SW 1271 (cell line): ENCODE measurements around the gene MECR.
"Not testable (repeated sequence)": the region's sequence is repeated elsewhere in the genome, so short reads cannot be mapped to it uniquely, and the experiment has no call there.

Experiments used
- DNase-seq, 2 experiments: peaks; one replicate each; lab custom pipeline; 2025; lab: John Stamatoyannopoulos, UW

The MECR gene

DNA sequence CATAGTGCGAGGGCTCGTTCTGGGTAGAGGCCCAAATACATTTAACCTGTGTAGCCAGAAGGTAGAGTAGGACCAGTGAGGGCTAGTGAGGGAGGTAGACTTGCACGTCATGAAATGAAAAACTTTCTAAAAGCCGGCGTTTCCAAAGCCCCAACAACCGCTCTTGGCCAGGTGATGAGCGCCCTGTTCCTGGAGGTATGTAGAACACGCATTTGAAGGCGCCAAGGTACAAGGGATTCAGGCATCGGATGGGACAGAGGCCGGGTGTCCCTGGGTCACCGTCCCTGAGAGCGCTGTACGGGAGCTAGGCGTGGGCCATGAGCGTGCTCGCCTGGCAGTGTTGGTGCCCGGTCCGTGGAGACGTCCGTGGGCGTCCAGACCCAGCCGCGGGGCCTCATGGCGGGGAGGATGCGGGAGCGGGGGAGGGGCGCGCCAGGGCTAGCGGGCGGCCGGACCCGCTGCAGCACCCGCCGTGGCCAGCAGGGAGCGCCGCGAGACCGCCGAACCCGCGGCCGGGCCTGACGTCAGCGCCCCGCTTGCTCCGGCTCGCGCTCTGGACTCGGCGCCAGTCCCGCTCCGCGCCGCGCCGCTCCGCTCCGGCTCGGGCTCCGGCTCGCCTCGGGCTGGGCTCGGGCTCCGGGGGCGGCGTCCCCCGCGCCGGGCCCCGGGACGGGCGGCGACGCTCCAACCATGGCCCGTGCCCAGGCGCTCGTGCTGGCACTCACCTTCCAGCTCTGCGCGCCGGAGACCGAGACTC, 5.4 kb upstream of the MECR start, which contains the start of gene PTPRU:
Gene PTPRU (plus strand): TSS at position 568 of the 757 bp plus-strand sequence. CDS start 123 bp downstream, at position 691.
- peak in 1 of 2 experiments; percentile 34 for DNase-seq

GRCh38 chr1:29234881-29235280, 4.1 kb upstream of the MECR start:
- not testable (repeated sequence) for DNase-seq

GRCh38 chr1:29234471-29234870, 3.7 kb upstream of the MECR start:
- DNase-seq, result no peak

DNA sequence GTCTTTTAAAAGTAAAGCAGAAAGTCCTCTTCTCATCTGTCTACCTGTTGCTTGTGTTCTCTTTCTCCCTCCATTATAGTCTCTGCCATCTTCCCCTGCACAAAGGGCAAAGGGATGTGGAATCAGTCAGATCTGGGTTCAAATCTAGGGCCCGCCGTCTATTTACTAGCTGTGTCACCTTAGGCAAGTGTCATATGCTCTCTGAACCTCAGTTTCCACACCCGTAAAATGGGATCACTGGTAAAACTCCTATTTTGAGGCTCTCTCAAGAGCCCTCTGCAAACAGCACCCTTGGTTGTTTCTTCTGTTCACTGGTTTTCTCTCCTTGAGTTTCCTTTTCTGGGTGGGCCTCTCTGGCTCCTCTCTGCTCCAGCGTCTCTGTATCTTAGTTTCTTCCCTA, 3.0 kb upstream of the MECR start:
- DNase-seq, result no peak

DNA sequence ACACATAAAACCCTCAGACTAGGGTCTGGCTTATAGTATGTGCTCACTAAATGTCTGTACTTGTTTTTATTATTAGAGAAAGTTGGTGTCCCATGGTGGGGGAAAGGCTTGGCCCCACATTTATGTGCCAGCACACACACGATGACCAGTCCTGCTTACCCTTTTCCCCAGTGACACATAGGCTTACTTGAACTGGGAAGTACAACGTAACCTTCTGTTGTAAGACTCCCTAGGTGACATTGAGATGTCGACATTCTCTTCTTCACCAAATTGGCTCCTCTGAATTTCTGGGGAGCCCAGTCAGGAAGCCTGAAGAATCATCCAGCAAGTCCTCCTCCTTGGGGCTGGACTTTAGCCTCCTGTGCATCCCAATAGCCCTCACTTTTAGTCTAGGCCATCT, 1.7 kb upstream of the MECR start:
- DNase-seq, result no peak

DNA sequence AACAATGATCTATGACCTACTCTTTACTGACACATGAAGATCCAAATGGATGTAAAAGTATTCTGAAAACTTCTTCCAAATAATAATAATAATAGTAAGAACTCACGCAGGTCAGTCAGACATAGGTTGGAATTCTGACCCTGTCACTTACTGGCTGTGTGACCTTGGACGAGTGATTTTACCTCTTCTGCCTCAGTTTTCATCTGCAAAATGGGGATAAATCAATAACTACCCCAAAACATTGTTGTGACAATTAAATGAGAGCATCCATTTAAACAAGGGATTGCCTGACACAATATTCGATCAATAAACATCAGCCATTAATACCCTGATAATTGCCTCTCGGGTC, 556 bp downstream of the MECR start:
- DNase-seq, result no peak

DNA sequence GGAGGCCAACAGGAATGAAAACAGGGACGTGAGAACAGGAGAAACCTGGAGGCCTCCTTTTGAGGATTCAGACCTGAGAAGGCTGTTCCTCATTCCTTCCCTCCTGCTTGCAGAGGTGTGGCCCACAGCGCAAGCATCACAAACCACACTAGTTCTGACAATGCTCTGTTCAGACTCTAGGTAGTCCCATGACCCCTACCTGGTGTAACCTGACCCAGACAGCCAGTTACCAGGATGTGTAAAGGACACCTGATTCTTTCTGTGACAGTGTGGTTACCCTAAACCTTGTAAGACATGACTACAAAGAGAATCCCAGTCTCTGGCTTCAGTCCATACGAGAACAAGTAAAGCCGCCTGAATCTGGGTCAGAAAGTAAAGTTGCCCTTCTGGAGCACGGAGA, 3.2 kb downstream of the MECR start:
- DNase-seq, result no peak

- no peak for DNase-seq
Observed at GRCh38 chr1:29225361-29225760, 5.4 kb downstream of the MECR start.

GRCh38 chr1:29224356-29224837, 6.3 kb downstream of the MECR start:
- no peak for DNase-seq

DNA sequence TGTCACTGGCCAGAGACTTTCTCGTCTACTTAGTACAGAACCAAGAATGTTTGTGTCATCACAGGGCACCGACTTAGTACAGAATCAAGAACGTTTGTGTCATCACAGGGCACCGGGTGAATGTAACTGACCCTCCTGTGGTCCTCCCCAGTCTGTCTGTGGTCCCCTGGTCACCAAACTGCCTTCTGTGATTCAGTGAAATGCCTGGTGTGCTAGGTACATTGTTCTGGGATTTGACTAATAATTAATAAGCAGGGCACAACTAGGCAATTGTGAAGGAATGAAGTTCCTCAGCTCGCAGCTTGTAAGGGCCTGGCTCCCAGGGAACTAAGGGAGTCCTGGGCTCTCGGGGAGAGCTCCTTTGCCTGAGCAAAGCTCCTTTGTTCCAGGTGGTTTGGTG, 7.2 kb downstream of the MECR start:
- no peak for DNase-seq

GRCh38 chr1:29222686-29223085, 8.0 kb downstream of the MECR start:
- DNase-seq, result no peak

DNA sequence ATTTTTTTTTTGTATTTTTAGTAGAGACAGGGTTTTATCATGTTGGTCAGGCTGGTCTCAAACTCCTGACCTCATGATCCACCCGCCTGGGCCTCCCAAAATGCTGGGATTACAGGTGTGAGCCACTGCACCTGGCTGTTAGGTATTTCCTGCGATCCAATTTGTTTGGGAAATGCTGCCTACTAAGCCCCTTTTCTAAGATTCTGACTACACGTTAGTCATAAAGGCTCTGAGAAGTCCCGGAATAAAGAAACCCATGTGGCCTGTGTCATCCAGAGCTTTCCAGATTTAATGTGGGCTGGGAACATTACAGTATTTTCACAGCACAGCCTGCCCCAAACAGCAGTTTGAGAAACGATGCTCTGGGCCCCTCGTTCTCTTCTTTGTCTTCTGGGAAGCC, 8.5 kb downstream of the MECR start:
- not testable (repeated sequence) for DNase-seq

DNA sequence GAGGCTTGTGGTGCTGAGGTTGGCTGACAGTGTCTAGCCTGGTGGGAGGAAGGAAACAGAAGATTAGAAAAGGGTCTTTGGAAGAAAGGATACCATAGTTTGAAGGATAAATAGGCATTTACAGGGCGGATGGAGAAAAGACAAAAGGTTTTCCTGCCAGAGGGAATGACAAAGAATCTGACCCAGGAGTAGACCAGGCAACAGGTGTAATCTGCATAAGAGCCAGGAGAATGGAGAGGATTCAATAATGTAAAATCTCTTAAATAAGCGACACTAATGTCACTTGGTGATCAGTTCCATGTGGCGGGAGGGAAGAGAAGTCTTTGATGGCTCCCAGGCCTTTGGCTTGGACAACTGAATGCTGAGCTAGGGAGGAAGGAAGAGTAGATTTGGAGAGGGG, 9.4 kb downstream of the MECR start:
- no peak for DNase-seq

DNA sequence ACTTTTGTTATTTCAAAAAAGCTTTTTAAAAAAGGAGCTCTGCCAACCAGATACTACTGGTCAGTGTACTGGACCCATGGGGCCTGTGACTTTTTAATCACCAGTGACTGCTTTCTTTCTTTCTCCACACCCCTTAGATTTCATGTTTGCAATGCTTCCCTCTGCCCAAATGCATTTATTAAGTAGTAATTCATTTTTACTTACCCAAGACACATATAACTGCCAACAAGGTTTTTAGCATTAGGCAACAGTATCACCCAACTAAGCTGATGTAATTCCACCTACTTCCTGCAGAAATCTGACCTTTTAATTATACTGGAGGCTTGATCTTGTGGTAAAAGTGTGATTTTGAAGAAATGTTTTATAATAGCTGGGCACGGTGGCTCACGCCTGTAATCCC, 12.5 kb downstream of the MECR start:
- DNase-seq, result no peak

- DNase-seq, result no peak
Observed at GRCh38 chr1:29217633-29218032, 13.1 kb downstream of the MECR start.

DNA sequence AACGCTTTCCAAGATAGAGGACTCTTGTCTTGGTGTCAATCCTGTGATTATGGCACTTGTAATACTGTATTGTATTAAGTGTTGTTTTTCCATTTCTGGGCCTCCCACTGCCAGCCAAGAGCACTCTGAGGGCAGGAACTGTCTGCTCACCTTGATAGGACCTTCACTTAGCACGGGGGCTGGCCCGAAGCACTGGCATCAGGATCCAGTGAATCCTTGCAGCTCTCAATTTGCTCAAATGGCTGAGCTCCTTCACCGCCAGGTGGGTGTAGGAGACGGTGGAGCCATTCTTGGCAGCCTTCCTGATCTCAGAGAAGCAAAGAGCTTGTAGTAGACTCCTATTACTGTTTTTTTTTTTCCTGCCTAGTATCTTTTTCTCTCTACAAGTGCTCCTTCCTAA, 17.7 kb downstream of the MECR start:
- DNase-seq, result no peak

GRCh38 chr1:29211086-29212030, 19.4 kb downstream of the MECR start:
- no peak for DNase-seq

DNA sequence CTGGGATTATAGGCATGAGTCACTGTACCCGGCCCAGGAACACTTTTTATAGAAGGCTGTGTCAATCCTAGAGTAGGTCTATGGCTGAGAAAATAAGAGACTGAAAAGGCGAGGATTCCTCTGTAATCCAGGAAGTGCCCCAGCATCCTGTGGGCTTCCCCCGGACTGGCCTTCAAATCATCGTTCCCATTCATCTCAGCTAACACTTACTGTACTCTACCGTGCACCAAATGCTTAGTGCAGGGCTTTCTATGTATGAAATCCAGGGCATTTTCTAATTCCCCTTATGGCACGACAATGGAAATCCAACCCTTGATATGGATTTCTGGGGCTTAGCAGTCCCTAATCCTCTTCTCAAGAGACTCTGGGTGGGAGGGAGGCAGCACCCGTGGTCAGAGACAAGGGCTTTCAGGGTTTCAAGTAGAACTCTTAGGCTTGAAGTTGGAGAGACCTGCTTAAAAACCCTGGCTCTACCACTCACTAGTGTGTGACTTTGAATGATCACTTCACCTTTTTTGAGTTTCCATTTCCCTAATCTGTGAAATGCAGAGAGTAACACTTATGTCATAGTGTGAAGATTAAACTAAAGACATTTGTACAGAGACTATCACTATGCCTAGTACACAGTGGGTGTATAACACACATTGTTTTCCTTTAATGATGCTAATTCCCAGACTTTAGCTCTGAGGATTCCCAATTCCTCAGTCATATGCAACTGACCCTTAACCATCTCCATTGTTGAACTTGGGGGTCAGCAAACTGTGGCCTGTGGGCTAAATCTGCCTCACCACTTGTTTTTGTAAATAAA, 20.3 kb downstream of the MECR start:
- no peak for DNase-seq

DNA sequence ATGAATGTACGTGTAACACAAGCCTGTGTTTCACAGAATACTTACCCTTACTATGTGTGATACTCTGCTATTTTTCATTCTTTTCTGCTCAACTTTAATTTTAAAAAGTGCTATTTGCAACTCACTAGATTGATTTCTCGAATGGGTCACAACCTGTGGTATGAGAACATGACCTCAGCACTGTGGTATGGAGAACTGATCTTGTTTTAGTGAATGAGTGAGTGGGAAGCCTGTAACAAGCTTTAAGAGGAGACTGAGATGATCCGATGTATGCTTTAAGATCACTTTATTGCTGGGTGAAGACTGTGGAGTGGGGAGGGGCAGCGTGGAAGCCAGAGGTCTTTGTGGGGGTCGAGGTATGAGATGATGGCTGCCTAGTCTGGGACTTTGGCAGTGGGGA, 21.6 kb downstream of the MECR start:
- no peak for DNase-seq

DNA sequence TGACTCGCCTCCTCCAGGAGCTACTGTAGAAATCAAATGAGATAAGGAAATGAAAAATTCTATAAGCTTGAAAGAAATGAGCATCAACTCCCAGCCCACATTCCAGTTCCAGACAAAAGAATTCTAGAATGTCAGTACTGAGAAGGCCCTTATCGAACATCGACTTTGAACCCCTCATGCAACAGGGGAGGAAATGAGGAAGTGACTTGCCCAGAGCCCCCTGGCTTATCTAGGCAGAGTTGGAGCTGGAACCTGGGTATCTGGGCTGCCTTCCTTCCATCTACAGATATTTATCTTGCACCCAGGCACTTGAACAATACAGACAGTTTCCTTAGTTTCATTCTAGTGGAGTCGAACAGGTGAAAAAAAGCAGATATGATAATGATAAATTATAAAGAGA, 22.3 kb downstream of the MECR start:
- DNase-seq, result no peak

GRCh38 chr1:29202584-29203340, 28.0 kb downstream of the MECR start:
- peak; percentile 79 to 93 for DNase-seq
